Thyroid gland (tissue), 4 donors: ENCODE results near the gene POLK.

ENCODE experiments used
- POLR2A ChIP-seq, 2 donors: fragments of 450-650 bp; IDR thresholded peaks; one replicate each; pipeline ENCODE4 v1.6.1; 2017; ENCODE audit warnings: antibody characterized with exemption in 2 of 2, mild to moderate bottlenecking in 2 of 2, moderate library complexity in 1 of 2
- TF ChIP-seq, protein P1 (sequence below), 6 experiments: fragments of 200-600 bp in 3 of 6; fragments of 450-650 bp in 3 of 6; sonication (generic) in 3 of 6; IDR thresholded peaks; one replicate each; pipeline ENCODE4 v1.5.1; 2016 to 2019; ENCODE audit warnings: antibody characterized with exemption in 6 of 6, mild to moderate bottlenecking in 2 of 6, inconsistent platforms in 1 of 6, moderate library complexity in 1 of 6

DNA sequence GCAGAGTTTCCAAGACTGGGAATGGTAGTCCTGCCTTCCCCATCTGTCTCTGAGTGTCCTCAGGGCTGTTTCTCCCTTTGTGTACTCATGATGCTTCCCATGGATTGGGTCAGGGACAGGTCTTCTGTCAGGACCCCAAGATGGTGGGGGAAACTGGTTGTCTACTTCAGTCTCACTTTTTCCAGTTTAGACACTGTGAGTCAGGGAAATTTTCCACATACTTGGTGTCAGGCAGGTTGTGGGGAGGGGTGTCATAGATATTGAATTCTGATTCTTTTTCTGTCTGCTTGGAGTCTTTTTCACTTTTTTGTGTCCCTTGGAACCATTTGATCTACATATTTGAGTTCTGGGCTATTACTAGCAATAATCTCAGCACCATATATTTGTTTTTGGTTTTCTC, 10.3 kb downstream of the POLK start:
- TF ChIP-seq POLR2A (IDR thresholded peaks at IDR 0.05), result no peak
- TF ChIP-seq, protein P1, sequence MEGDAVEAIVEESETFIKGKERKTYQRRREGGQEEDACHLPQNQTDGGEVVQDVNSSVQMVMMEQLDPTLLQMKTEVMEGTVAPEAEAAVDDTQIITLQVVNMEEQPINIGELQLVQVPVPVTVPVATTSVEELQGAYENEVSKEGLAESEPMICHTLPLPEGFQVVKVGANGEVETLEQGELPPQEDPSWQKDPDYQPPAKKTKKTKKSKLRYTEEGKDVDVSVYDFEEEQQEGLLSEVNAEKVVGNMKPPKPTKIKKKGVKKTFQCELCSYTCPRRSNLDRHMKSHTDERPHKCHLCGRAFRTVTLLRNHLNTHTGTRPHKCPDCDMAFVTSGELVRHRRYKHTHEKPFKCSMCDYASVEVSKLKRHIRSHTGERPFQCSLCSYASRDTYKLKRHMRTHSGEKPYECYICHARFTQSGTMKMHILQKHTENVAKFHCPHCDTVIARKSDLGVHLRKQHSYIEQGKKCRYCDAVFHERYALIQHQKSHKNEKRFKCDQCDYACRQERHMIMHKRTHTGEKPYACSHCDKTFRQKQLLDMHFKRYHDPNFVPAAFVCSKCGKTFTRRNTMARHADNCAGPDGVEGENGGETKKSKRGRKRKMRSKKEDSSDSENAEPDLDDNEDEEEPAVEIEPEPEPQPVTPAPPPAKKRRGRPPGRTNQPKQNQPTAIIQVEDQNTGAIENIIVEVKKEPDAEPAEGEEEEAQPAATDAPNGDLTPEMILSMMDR (IDR thresholded peaks at IDR 0.05), result no peak
